Cardiac atrium fibroblast (primary cell): Measurements from ENCODE around the gene WNT6. TPM values are rescaled to one million over a fixed set of nuclear protein-coding genes. Genes with fewer than 3 reads are reported as not detected.

Experiments used
- total RNA-seq: library from RNA; depleted of rRNA; stranded (reverse); fragments of >200 nt; gene quantifications from 2 replicates; pipeline ENCODE4 v1.2.3, GENCODE V29; 2015

WNT6 gene
- total RNA-seq: not detected in 2 replicates

DNA sequence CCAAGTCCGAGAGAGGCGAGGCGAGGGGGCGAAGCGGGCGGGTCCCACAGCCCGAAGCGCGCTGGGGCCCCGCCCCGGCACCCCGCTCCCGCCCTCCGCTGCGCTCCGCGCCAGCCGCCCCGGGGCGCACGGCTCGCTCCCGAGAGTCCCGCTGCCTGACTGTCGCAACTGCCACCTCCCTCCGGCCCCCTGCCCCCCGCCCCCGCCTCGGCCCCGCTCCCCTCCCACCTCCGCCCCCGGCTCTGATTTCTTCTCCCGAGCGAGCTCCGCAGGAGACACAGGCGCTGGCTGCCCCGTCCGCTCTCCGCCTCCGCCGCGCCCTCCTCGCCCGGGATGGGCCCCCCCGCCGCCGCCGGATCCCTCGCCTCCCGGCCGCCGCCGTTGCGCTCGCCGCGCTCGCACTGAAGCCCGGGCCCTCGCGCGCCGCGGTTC is at the start of gene WNT6:
TSS of gene WNT6 (plus strand) at position 250 of the 432 bp plus-strand sequence. CDS start 233 bp downstream, outside the sequence.

GRCh38 chr2:218831378-218831990 is 28.1 kb upstream of the WNT6 start, which contains the start of gene PRKAG3:
TSS of gene PRKAG3 (minus strand) at chr2:218831803.

GRCh38 chr2:218880102-218880858 is 20.7 kb downstream of the WNT6 start, which contains the start of gene WNT10A:
TSS of gene WNT10A (plus strand) at chr2:218880852. CDS start at chr2:218880996, 144 bp downstream.

Other genes with a start within 250 kb of the WNT6 start
- gene ZNF142, start 200.2 kb upstream of the WNT6 start, total RNA-seq: 4.9 and 7.9 TPM in 2 replicates
- 19.8 and 27.3 TPM in 2 replicates for gene BCS1L, start 200.1 kb upstream of the WNT6 start, total RNA-seq
- gene RNF25, start 187.8 kb upstream of the WNT6 start, total RNA-seq: 14.4 and 26.9 TPM in 2 replicates
- 20.1 and 21.7 TPM in 2 replicates for gene STK36, start 187.7 kb upstream of the WNT6 start, total RNA-seq
- gene TTLL4, start 149.0 kb upstream of the WNT6 start, total RNA-seq: 9.9 and 43.9 TPM in 2 replicates
- gene CYP27A1, start 77.7 kb upstream of the WNT6 start, total RNA-seq: 2.7 and 2.9 TPM in 2 replicates
- gene PRKAG3, start 28.0 kb upstream of the WNT6 start, total RNA-seq: not detected in 2 replicates
- gene WNT10A, start 21.0 kb downstream of the WNT6 start, total RNA-seq: not detected in 2 replicates
- not detected in 2 replicates for gene CDK5R2, start 99.9 kb downstream of the WNT6 start, total RNA-seq
- not detected in 2 replicates for gene FEV, start 125.4 kb downstream of the WNT6 start, total RNA-seq
- not detected in 2 replicates for gene CRYBA2, start 133.6 kb downstream of the WNT6 start, total RNA-seq
- gene CFAP65, start 181.7 kb downstream of the WNT6 start, total RNA-seq: not detected in 2 replicates
- gene IHH, start 201.1 kb downstream of the WNT6 start, total RNA-seq: under 0.01 TPM in 1 of 2 replicates, not detected in the other